ENCODE data around the gene GMPPA. TPM values are rescaled to one million over a fixed set of nuclear protein-coding genes. Genes with fewer than 3 reads are reported as not detected.

Gene GMPPA
- total and polyA plus RNA-seq, 9 of the 15 experiments (the other 6 are each of a cell fraction or from before 2014, with no cell fraction given), result 7.0 to 101 (median 66.7) TPM

DNA sequence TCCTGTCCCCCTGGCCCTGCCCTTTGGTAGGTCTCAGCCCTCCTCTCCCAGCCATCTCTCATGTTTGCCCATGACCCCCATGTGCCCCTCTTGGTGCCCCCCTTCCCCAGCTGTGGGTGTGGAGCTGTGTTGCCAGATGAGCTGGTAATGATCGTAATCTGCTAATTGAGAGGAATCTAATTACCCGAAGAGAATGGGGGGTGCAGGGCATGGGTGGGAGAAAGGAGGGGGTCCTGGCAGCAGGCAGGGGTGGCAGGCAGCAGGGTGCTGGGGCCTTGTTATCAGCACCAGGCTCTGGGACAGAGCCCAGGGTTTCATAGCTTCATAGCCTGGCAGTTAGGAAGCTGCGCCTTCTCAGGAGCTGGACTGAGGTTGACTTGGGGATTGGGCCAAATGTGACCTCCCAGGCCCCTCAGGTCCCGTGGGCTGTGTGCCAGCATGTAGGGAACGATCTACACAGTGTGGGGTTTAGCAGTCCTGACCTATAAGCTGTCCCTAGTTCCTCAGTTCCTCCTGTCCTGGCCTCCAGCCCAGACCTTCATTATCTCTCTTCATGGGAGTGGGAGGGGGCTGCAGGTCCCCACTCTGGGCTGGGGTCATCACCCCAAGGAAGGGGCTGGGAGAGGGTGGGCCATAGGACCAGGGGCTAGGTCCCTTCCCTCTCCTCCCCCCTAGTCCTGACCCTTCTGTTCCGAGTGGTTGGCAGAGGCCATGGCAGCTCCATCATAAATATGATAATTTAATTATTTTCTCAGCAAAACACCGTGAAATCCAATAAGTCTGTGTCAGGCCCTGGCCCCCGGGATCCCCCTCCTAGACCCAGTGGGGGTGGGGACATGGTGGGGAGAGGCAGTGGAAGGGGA is 9.1 kb downstream of the GMPPA start (continued):
- TF ChIP-seq SMAD3 (CRISPR knock-in tag; conservative IDR thresholded peaks at IDR 0.05), result no peak
- TF ChIP-seq, protein P1, sequence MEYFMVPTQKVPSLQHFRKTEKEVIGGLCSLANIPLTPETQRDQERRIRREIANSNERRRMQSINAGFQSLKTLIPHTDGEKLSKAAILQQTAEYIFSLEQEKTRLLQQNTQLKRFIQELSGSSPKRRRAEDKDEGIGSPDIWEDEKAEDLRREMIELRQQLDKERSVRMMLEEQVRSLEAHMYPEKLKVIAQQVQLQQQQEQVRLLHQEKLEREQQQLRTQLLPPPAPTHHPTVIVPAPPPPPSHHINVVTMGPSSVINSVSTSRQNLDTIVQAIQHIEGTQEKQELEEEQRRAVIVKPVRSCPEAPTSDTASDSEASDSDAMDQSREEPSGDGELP (CRISPR knock-in tag; IDR thresholded peaks at IDR 0.05; ENCODE audit: borderline replicate concordance), result peak; percentile 19; the same call in 1 of the 2 replicates
- TF ChIP-seq, protein P2, sequence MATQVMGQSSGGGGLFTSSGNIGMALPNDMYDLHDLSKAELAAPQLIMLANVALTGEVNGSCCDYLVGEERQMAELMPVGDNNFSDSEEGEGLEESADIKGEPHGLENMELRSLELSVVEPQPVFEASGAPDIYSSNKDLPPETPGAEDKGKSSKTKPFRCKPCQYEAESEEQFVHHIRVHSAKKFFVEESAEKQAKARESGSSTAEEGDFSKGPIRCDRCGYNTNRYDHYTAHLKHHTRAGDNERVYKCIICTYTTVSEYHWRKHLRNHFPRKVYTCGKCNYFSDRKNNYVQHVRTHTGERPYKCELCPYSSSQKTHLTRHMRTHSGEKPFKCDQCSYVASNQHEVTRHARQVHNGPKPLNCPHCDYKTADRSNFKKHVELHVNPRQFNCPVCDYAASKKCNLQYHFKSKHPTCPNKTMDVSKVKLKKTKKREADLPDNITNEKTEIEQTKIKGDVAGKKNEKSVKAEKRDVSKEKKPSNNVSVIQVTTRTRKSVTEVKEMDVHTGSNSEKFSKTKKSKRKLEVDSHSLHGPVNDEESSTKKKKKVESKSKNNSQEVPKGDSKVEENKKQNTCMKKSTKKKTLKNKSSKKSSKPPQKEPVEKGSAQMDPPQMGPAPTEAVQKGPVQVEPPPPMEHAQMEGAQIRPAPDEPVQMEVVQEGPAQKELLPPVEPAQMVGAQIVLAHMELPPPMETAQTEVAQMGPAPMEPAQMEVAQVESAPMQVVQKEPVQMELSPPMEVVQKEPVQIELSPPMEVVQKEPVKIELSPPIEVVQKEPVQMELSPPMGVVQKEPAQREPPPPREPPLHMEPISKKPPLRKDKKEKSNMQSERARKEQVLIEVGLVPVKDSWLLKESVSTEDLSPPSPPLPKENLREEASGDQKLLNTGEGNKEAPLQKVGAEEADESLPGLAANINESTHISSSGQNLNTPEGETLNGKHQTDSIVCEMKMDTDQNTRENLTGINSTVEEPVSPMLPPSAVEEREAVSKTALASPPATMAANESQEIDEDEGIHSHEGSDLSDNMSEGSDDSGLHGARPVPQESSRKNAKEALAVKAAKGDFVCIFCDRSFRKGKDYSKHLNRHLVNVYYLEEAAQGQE (IDR thresholded peaks at IDR 0.05; ENCODE audit: borderline replicate concordance), result peak; percentile 79
- TF ChIP-seq, protein P2 (CRISPR knock-in tag; IDR thresholded peaks at IDR 0.05; ENCODE audit: low read depth), result no peak
- TF ChIP-seq, protein P3, sequence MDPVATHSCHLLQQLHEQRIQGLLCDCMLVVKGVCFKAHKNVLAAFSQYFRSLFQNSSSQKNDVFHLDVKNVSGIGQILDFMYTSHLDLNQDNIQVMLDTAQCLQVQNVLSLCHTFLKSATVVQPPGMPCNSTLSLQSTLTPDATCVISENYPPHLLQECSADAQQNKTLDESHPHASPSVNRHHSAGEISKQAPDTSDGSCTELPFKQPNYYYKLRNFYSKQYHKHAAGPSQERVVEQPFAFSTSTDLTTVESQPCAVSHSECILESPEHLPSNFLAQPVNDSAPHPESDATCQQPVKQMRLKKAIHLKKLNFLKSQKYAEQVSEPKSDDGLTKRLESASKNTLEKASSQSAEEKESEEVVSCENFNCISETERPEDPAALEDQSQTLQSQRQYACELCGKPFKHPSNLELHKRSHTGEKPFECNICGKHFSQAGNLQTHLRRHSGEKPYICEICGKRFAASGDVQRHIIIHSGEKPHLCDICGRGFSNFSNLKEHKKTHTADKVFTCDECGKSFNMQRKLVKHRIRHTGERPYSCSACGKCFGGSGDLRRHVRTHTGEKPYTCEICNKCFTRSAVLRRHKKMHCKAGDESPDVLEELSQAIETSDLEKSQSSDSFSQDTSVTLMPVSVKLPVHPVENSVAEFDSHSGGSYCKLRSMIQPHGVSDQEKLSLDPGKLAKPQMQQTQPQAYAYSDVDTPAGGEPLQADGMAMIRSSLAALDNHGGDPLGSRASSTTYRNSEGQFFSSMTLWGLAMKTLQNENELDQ (CRISPR knock-in tag; IDR thresholded peaks at IDR 0.05; ENCODE audit: borderline replicate concordance), result no peak
- TF ChIP-seq TEAD1 (CRISPR knock-in tag; IDR thresholded peaks at IDR 0.05), result no peak
- no peak for TF ChIP-seq CBFA2T3 (IDR thresholded peaks at IDR 0.05)
- no peak for TF ChIP-seq ZC3H8 (IDR thresholded peaks at IDR 0.05)
- no peak for TF ChIP-seq ESRRB (CRISPR knock-in tag; IDR thresholded peaks at IDR 0.05; ENCODE audit: borderline replicate concordance)
- TF ChIP-seq TFAM (CRISPR knock-in tag; conservative IDR thresholded peaks at IDR 0.05), result no peak
- TF ChIP-seq, protein P4, sequence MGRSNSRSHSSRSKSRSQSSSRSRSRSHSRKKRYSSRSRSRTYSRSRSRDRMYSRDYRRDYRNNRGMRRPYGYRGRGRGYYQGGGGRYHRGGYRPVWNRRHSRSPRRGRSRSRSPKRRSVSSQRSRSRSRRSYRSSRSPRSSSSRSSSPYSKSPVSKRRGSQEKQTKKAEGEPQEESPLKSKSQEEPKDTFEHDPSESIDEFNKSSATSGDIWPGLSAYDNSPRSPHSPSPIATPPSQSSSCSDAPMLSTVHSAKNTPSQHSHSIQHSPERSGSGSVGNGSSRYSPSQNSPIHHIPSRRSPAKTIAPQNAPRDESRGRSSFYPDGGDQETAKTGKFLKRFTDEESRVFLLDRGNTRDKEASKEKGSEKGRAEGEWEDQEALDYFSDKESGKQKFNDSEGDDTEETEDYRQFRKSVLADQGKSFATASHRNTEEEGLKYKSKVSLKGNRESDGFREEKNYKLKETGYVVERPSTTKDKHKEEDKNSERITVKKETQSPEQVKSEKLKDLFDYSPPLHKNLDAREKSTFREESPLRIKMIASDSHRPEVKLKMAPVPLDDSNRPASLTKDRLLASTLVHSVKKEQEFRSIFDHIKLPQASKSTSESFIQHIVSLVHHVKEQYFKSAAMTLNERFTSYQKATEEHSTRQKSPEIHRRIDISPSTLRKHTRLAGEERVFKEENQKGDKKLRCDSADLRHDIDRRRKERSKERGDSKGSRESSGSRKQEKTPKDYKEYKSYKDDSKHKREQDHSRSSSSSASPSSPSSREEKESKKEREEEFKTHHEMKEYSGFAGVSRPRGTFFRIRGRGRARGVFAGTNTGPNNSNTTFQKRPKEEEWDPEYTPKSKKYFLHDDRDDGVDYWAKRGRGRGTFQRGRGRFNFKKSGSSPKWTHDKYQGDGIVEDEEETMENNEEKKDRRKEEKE (IDR thresholded peaks at IDR 0.05; ENCODE audit: borderline replicate concordance in 1 of 2, control insufficient read depth in 1 of 2, low read depth in 2 of 2, low read length in 1 of 2), result no peak
- TF ChIP-seq ZNF79 (CRISPR knock-in tag; IDR thresholded peaks at IDR 0.05; ENCODE audit: low read depth), result no peak

All from K562 (cell line).